Measurements from ENCODE around the gene WWOX. TPM values are rescaled to one million over a fixed set of nuclear protein-coding genes. Genes with fewer than 3 reads are reported as not detected.

The WWOX gene
- total and polyA plus RNA-seq, 2 donors (not counting 3 experiments of a cell fraction or from before 2014, with no cell fraction given) = 6.2 to 12.5 TPM

GRCh38 chr16:78529881-78530280 is 430.4 kb downstream of the WWOX start:
- no peaks in the 10 kb centered on the region for H3K9me1 ChIP-seq (replicated peaks; ENCODE audit: control insufficient read depth, extremely low read depth, insufficient read depth, low read length)
- no TSS peak for BruUV-seq (replicated peaks)
- CTCF ChIA-PET = no interaction called here
- no peak overlapping the region for H3K9ac ChIP-seq (replicated peaks; ENCODE audit: extremely low read depth, insufficient read depth, low read length)
- H3K4me2 ChIP-seq (ENCODE audit: insufficient read depth, low read length) = no peak overlapping the region
- POLR2A ChIA-PET = no interaction called here
- TF ChIP-seq FOS (IDR thresholded peaks at IDR 0.05; ENCODE audit: borderline replicate concordance, insufficient read depth, low read length) = no peak
- TF ChIP-seq MYC (IDR thresholded peaks at IDR 0.05; ENCODE audit: low read depth, low read length) = no peak
- TF ChIP-seq, protein P1, sequence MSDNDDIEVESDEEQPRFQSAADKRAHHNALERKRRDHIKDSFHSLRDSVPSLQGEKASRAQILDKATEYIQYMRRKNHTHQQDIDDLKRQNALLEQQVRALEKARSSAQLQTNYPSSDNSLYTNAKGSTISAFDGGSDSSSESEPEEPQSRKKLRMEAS (IDR thresholded peaks at IDR 0.05; ENCODE audit: insufficient read depth, insufficient read length) = no peak
- no peak for TF ChIP-seq GATA2 (IDR thresholded peaks at IDR 0.05; ENCODE audit: insufficient read depth, insufficient read length, low read depth, low read length)
- TF ChIP-seq EZH2 (IDR thresholded peaks at IDR 0.05; ENCODE audit: borderline replicate concordance, low read depth, low read length, severe bottlenecking) = no peak
- no peak for TF ChIP-seq JUN (IDR thresholded peaks at IDR 0.05; ENCODE audit: borderline replicate concordance, insufficient read depth, insufficient read length, low read depth)
- no peak for TF ChIP-seq POLR2A (IDR thresholded peaks at IDR 0.05; ENCODE audit: low read depth, low read length)
- TF ChIP-seq POLR2AphosphoS5 (IDR thresholded peaks at IDR 0.05; ENCODE audit: insufficient read depth, low read depth, low read length) = no peak
- TF ChIP-seq CTCF (IDR thresholded peaks at IDR 0.05; ENCODE audit: extremely low read depth in 1 of 2, insufficient read depth in 1 of 2, low read depth in 1 of 2, low read length in 2 of 2) = no peak
- no peak overlapping the region for H2AFZ ChIP-seq (ENCODE audit: low read depth, low read length)
- peaks cover 2% of the 10 kb centered on the region for H3K9me3 ChIP-seq (replicated peaks; ENCODE audit: control insufficient read depth, insufficient read depth, low read length)
- H3K36me3 ChIP-seq (ENCODE audit: control insufficient read depth in 2 of 2, extremely low read depth in 1 of 2, insufficient read depth in 2 of 2, low read length in 2 of 2) = no peaks in the 10 kb centered on the region
- no peak for FAIRE-seq
- dilution Hi-C loops (cut with MboI; ENCODE audit: extremely low pct_ligation_motif_present, low sequenced_read_pairs) (no loop called here), intact Hi-C loops (cut with micrococcal nuclease) (no loop called here)
- H3K27ac ChIP-seq (ENCODE audit: insufficient read depth, low read depth, low read length) = no peak overlapping the region
- H4K20me1 ChIP-seq (replicated peaks; ENCODE audit: control insufficient read depth, extremely low read depth, insufficient read depth, low read length) = no peaks in the 10 kb centered on the region
- H3K79me2 ChIP-seq (ENCODE audit: control insufficient read depth, insufficient read depth, low read length) = no peaks in the 10 kb centered on the region
- H3K4me3 ChIP-seq (replicated peaks in 1 of 3; ENCODE audit: insufficient read depth in 1 of 3, low read depth in 1 of 3, low read length in 3 of 3) = no peak overlapping the region
- H3K4me1 ChIP-seq (ENCODE audit: control insufficient read depth, extremely low read depth, insufficient read depth, low read length) = no peaks in the 10 kb centered on the region
- no peak for DNase-seq (ENCODE audit: low read depth, low spot score)
- H3K27me3 ChIP-seq (ENCODE audit: control insufficient read depth in 2 of 2, insufficient read depth in 2 of 2, low read length in 2 of 2) = no peaks in the 10 kb centered on the region
